ENCODE results near the gene MLEC.
"Not testable (repeated sequence)": the region's sequence is repeated elsewhere in the genome, so short reads cannot be mapped to it uniquely, and the experiment has no call there.

MLEC gene

DNA sequence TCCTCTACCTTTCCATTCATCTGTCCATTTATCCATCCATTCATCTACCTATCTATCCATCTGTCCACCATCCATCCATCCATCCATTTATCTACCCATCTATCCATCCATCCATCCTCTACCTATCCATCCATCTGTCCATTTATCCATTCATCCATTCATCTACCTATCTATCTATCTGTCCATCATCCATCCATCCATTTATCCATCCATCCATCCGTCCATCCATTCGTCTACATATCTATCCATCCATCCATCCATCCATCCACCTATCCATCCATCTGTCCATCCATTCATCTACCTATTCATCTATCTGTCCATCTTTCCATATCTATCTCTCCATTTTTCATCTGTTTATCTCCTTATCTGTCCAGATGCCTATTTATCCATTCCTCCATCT lies 25.5 kb upstream of the MLEC start:
- DNase-seq (ENCODE audit: insufficient read length, low spot score) (no peak), FAIRE-seq (no peak)
- TF ChIP-seq POLR2AphosphoS5 (IDR thresholded peaks at IDR 0.05; ENCODE audit: low read depth, low read length) (no peak), SPI1 (IDR thresholded peaks at IDR 0.05; ENCODE audit: low read depth, low read length) (no peak), TAF1 (IDR thresholded peaks at IDR 0.05; ENCODE audit: low read depth, low read length) (no peak), POLR2A (IDR thresholded peaks at IDR 0.05; ENCODE audit: low read depth, low read length) (no peak)

DNA sequence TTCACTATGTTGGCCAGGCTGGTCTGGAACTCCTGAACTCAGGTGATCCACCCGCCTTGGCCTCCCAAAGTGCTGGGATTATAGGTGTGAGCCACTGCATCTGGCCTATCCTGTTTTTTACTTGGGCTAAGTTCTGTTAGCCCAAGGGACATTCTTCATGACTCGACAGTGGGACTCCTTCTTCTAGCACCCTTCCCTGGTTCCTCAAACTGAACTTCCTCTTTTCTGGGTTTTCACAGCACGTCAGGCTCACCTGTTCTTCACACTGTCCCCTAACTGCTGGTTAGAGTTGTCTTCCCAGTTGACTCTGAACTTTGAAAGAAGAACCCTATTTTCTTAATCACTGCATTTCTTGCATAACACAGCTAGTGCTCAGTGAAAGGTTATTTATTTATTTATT lies 24.1 kb upstream of the MLEC start:
- TF ChIP-seq SPI1 (IDR thresholded peaks at IDR 0.05; ENCODE audit: low read depth, low read length) = peak; percentile 93
- no peak for TF ChIP-seq POLR2AphosphoS5 (IDR thresholded peaks at IDR 0.05; ENCODE audit: low read depth, low read length)
- TF ChIP-seq POLR2A (IDR thresholded peaks at IDR 0.05; ENCODE audit: low read depth, low read length) = no peak
- FAIRE-seq (peak; percentile 76), DNase-seq (ENCODE audit: insufficient read length, low spot score) (peak; percentile 66)

DNA sequence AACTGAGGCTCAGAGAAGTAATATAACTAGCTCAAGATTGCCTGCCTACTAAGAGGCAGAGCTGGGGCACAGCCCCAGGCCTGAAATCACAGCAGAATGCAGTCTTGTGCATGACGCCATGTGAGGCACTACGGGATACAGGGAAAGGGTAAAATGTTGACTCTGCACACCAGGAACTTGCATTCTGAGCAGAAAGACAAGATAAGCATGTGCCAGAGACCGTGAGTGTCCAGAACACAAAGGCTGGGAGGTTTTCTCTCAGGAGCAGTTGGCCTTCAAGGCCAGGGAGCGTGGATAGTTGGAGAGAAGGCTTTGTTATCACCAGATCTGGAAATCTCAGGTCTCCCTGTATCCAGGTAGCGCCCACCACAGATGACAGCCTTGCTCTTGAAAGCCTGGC lies 23.2 kb upstream of the MLEC start:
- DNase-seq (ENCODE audit: insufficient read length, low spot score) = no peak
- no peak for FAIRE-seq
- TF ChIP-seq POU2F2 (IDR thresholded peaks at IDR 0.05; ENCODE audit: low read depth, low read length) (no peak), TAF1 (IDR thresholded peaks at IDR 0.05; ENCODE audit: low read depth, low read length) (no peak), POLR2AphosphoS5 (IDR thresholded peaks at IDR 0.05; ENCODE audit: low read depth, low read length) (no peak), PAX5 (IDR thresholded peaks at IDR 0.05; ENCODE audit: insufficient read depth, low read length, severe bottlenecking) (no peak), SPI1 (IDR thresholded peaks at IDR 0.05; ENCODE audit: low read depth, low read length) (no peak), POLR2A (IDR thresholded peaks at IDR 0.05; ENCODE audit: low read depth, low read length) (no peak)

- no peak for FAIRE-seq
- no peak for TF ChIP-seq POLR2AphosphoS5 (IDR thresholded peaks at IDR 0.05; ENCODE audit: low read depth, low read length)
- TF ChIP-seq POLR2A (IDR thresholded peaks at IDR 0.05; ENCODE audit: low read depth, low read length) = no peak
- no peak for TF ChIP-seq POU2F2 (IDR thresholded peaks at IDR 0.05; ENCODE audit: low read depth, low read length)
- no peak for TF ChIP-seq PAX5 (IDR thresholded peaks at IDR 0.05; ENCODE audit: insufficient read depth, low read length, severe bottlenecking)
- TF ChIP-seq TAF1 (IDR thresholded peaks at IDR 0.05; ENCODE audit: low read depth, low read length) = no peak
- TF ChIP-seq SPI1 (IDR thresholded peaks at IDR 0.05; ENCODE audit: low read depth, low read length) = no peak
- no peak for DNase-seq (ENCODE audit: insufficient read length, low spot score)
Observed at GRCh38 chr12:120666571-120667390, 20.2 kb upstream of the MLEC start.

GRCh38 chr12:120668091-120668867 lies 18.7 kb upstream of the MLEC start:
- FAIRE-seq (no peak), DNase-seq (ENCODE audit: insufficient read length, low spot score) (no peak)
- no peak for TF ChIP-seq POLR2AphosphoS5 (IDR thresholded peaks at IDR 0.05; ENCODE audit: low read depth, low read length)
- TF ChIP-seq SPI1 (IDR thresholded peaks at IDR 0.05; ENCODE audit: low read depth, low read length) = no peak
- no peak for TF ChIP-seq POU2F2 (IDR thresholded peaks at IDR 0.05; ENCODE audit: low read depth, low read length)
- no peak for TF ChIP-seq TAF1 (IDR thresholded peaks at IDR 0.05; ENCODE audit: low read depth, low read length)
- no peak for TF ChIP-seq POLR2A (IDR thresholded peaks at IDR 0.05; ENCODE audit: low read depth, low read length)
- TF ChIP-seq PAX5 (IDR thresholded peaks at IDR 0.05; ENCODE audit: insufficient read depth, low read length, severe bottlenecking) = no peak

- DNase-seq (ENCODE audit: insufficient read length, low spot score) = no peak
- TF ChIP-seq PAX5 (IDR thresholded peaks at IDR 0.05; ENCODE audit: insufficient read depth, low read length, severe bottlenecking) = peak; percentile 79
- no peak for TF ChIP-seq POLR2AphosphoS5 (IDR thresholded peaks at IDR 0.05; ENCODE audit: low read depth, low read length)
- no peak for TF ChIP-seq TAF1 (IDR thresholded peaks at IDR 0.05; ENCODE audit: low read depth, low read length)
- no peak for TF ChIP-seq POU2F2 (IDR thresholded peaks at IDR 0.05; ENCODE audit: low read depth, low read length)
- TF ChIP-seq SPI1 (IDR thresholded peaks at IDR 0.05; ENCODE audit: low read depth, low read length) = no peak
- TF ChIP-seq POLR2A (IDR thresholded peaks at IDR 0.05; ENCODE audit: low read depth, low read length) = no peak
- peak; percentile 97 for FAIRE-seq
Observed at GRCh38 chr12:120668868-120669840, 17.8 kb upstream of the MLEC start.

DNA sequence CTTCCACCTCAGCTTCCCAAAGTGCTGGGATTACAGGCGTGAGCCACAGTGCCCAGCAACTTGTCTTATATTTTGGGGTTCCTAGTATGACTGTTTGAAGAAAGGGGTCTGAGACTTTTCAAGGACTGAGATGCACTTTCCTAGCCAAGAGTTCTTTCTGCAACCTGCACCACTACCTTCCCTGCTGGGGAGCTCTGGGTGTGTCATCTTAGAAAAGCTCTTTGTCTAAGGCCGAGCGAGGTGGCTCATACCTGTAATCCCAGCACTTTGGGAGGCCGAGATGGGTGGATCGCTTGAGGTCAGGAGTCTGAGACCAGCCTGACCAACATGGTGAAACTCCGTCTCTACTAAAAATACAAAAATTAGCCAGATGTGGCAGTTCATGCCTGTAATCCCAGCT lies 16.7 kb upstream of the MLEC start:
- not testable (repeated sequence) for FAIRE-seq; DNase-seq (ENCODE audit: insufficient read length, low spot score)

GRCh38 chr12:120670667-120671066 lies 16.3 kb upstream of the MLEC start:
- DNase-seq (ENCODE audit: insufficient read length, low spot score) (no peak), FAIRE-seq (peak; percentile 87)
- TF ChIP-seq PAX5 (IDR thresholded peaks at IDR 0.05; ENCODE audit: insufficient read depth, low read length, severe bottlenecking) = peak; percentile 20
- no peak for TF ChIP-seq POLR2AphosphoS5 (IDR thresholded peaks at IDR 0.05; ENCODE audit: low read depth, low read length)

GRCh38 chr12:120674097-120674636 lies 12.8 kb upstream of the MLEC start:
- FAIRE-seq = peak; percentile 94
- TF ChIP-seq TAF1 (IDR thresholded peaks at IDR 0.05; ENCODE audit: low read depth, low read length) (no peak), SPI1 (IDR thresholded peaks at IDR 0.05; ENCODE audit: low read depth, low read length) (peak; percentile 79)
- no peak for DNase-seq (ENCODE audit: insufficient read length, low spot score)
